Measurements from ENCODE around the gene NRXN3.

- TF ChIP-seq CTCF (IDR thresholded peaks at IDR 0.05), result no peak
- no peak for TF ChIP-seq POLR2A (IDR thresholded peaks at IDR 0.05)
- TF ChIP-seq POLR2AphosphoS5 (IDR thresholded peaks at IDR 0.05), result no peak
- TF ChIP-seq EP300 (IDR thresholded peaks at IDR 0.05; ENCODE audit: low read depth), result no peak
Observed at GRCh38 chr14:79299162-79299561, 1129.0 kb downstream of the NRXN3 start.
